ENCODE measurements around the gene ARV1. TPM values are rescaled to one million over a fixed set of nuclear protein-coding genes. Genes with fewer than 3 reads are reported as not detected.
"Not testable (repeated sequence)": the region's sequence is repeated elsewhere in the genome, so short reads cannot be mapped to it uniquely, and the experiment has no call there.

The ARV1 gene
- total RNA-seq, 4 donors from 2014 or later: 24.1 to 36.4 (median 29.4) TPM

- peak overlapping the region; percentile 81 for H3K4me3 ChIP-seq
- 7% methylated on average over 19 of the region's 37 CpGs for WGBS
- H3K36me3 ChIP-seq: no peaks in the 10 kb centered on the region
- peak in 1 of 2 donors; percentile 70 for DNase-seq (ENCODE audit: low spot score in 2 of 2)
- H3K9me3 ChIP-seq: no peaks in the 10 kb centered on the region
- H3K27me3 ChIP-seq: no peaks in the 10 kb centered on the region
- H3K27ac ChIP-seq: no peak overlapping the region
- peaks cover 27% of the 10 kb centered on the region for H3K4me1 ChIP-seq
- TF ChIP-seq EP300 (IDR thresholded peaks at IDR 0.05): no peak
Observed at GRCh38 chr1:231040800-231041718, 62.2 kb downstream of the ARV1 start.

- peaks cover 2% of the 10 kb centered on the region for H3K27me3 ChIP-seq
- no peaks in the 10 kb centered on the region for H3K36me3 ChIP-seq
- 70% methylated on average over 9 of the region's 9 CpGs for WGBS
- no peak for TF ChIP-seq POLR2A (IDR thresholded peaks at IDR 0.05)
- no peak for TF ChIP-seq EP300 (IDR thresholded peaks at IDR 0.05)
- TF ChIP-seq POLR2AphosphoS5 (IDR thresholded peaks at IDR 0.05): no peak
- TF ChIP-seq CTCF (IDR thresholded peaks at IDR 0.05): no peak
- H3K9me3 ChIP-seq: no peaks in the 10 kb centered on the region
- no peak overlapping the region for H3K27ac ChIP-seq
- peaks cover 27% of the 10 kb centered on the region for H3K4me1 ChIP-seq
- no peak for DNase-seq (ENCODE audit: low spot score in 2 of 2)
- H3K4me3 ChIP-seq: no peak overlapping the region
Observed at GRCh38 chr1:231041719-231042261, 62.9 kb downstream of the ARV1 start.

DNA sequence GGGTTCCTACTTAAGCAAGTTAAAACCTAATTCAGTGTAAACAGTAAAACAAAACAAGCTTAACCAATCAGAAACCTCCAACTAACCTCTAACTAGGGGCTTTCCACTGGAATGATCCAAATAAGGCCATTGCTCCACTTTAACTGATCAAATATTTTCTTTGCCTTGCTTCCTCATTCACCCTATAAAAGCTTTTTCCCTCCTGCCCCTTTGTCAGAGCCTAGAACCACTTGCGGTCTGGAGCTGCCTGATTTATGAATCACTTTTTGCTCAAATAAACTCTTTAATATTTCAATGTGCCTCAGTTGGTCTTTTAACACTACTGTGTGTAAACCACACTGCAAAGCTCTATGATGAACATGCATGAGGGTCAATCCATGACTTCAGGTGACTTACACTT, 65.7 kb downstream of the ARV1 start:
- no peak overlapping the region for H3K4me3 ChIP-seq
- no peak for DNase-seq (ENCODE audit: low spot score in 2 of 2)
- WGBS: 91% methylated on average over 1 of the region's 1 CpG
- H3K27ac ChIP-seq: no peak overlapping the region
- TF ChIP-seq CTCF (IDR thresholded peaks at IDR 0.05): no peak
- TF ChIP-seq POLR2A (IDR thresholded peaks at IDR 0.05): no peak
- TF ChIP-seq EP300 (IDR thresholded peaks at IDR 0.05): no peak
- no peak for TF ChIP-seq POLR2AphosphoS5 (IDR thresholded peaks at IDR 0.05)
- H3K27me3 ChIP-seq: peaks cover 9% of the 10 kb centered on the region
- H3K4me1 ChIP-seq: peaks cover 16% of the 10 kb centered on the region
- no peaks in the 10 kb centered on the region for H3K36me3 ChIP-seq
- no peaks in the 10 kb centered on the region for H3K9me3 ChIP-seq

GRCh38 chr1:231045286-231045685, 66.4 kb downstream of the ARV1 start:
- Histone ChIP-seq H3K4me1 (peaks cover 11% of the 10 kb centered on the region), H3K27ac (no peak overlapping the region), H3K4me3 (no peak overlapping the region), H3K27me3 (peaks cover 9% of the 10 kb centered on the region), H3K36me3 (no peaks in the 10 kb centered on the region), H3K9me3 (no peaks in the 10 kb centered on the region)
- no peak for DNase-seq (ENCODE audit: low spot score in 2 of 2)
- TF ChIP-seq EP300 (IDR thresholded peaks at IDR 0.05) (no peak), POLR2A (IDR thresholded peaks at IDR 0.05) (no peak), POLR2AphosphoS5 (IDR thresholded peaks at IDR 0.05) (no peak), CTCF (IDR thresholded peaks at IDR 0.05) (no peak)

GRCh38 chr1:231045921-231046729, 67.2 kb downstream of the ARV1 start:
- WGBS: 86% methylated on average over 10 of the region's 10 CpGs
- DNase-seq (ENCODE audit: low spot score in 2 of 2); H3K27me3 ChIP-seq; H3K27ac ChIP-seq; H3K9me3 ChIP-seq; H3K4me1 ChIP-seq; H3K4me3 ChIP-seq; H3K36me3 ChIP-seq: not testable (repeated sequence)

Measured in suprapubic skin (tissue), 4 donors.